Neural cell (in vitro differentiated cells): Measurements from ENCODE around the gene ZNF30. TPM values are rescaled to one million over a fixed set of nuclear protein-coding genes. Genes with fewer than 3 reads are reported as not detected.

ENCODE experiments used
- H2AFZ ChIP-seq: fragments of 200-600, 300-800 bp; sonication (generic), shearing (Covaris generic); 2 replicates; pipeline ENCODE4 v1.6.0; 2014; ENCODE audit warnings: low read depth, mild to moderate bottlenecking, antibody characterized with exemption, low read length, moderate library complexity
- H3F3A ChIP-seq: fragments of 200-600 bp; shearing (Covaris generic); 2 replicates; pipeline ENCODE4 v1.6.1; 2016; ENCODE audit warnings: mild to moderate bottlenecking, moderate library complexity, mixed read lengths, antibody characterized with exemption, low read length; ENCODE audit not compliant: insufficient read depth, poor library complexity, severe bottlenecking
- H3K27ac ChIP-seq: fragments of 200-600, 300-800 bp; sonication (generic), shearing (Covaris generic); 2 replicates; pipeline ENCODE4 v1.5.1; 2014; ENCODE audit warnings: mild to moderate bottlenecking, low read length, moderate library complexity
- H3K27me3 ChIP-seq: fragments of 300-800, 200-600 bp; sonication (generic), shearing (Covaris generic); 2 replicates; pipeline ENCODE4 v1.6.0; 2014; ENCODE audit warnings: mild to moderate bottlenecking, low read depth, low read length, moderate library complexity; ENCODE audit not compliant: insufficient read depth
- H3K36me3 ChIP-seq: fragments of 300-800, 200-600 bp; sonication (generic), shearing (Covaris generic); 2 replicates; pipeline ENCODE4 v1.5.1; 2014; ENCODE audit warnings: mild to moderate bottlenecking, antibody characterized with exemption, low read length, moderate library complexity; ENCODE audit not compliant: insufficient read depth
- H3K4me2 ChIP-seq: fragments of 300-800, 200-600 bp; sonication (generic), shearing (Covaris generic); 2 replicates; pipeline ENCODE4 v1.6.0; 2014; ENCODE audit warnings: mild to moderate bottlenecking, low read length
- H3K4me3 ChIP-seq: fragments of 300-800, 200-600 bp; sonication (generic), shearing (Covaris generic); 2 replicates; pipeline ENCODE4 v1.5.1; 2014; ENCODE audit warnings: mild to moderate bottlenecking, low read length, moderate library complexity
- H3K79me2 ChIP-seq: fragments of 200-600 bp; shearing (Covaris generic); replicated peaks from 2 replicates; pipeline ENCODE4 v1.6.0; 2014; ENCODE audit warnings: mild to moderate bottlenecking, low read length, moderate library complexity; ENCODE audit not compliant: insufficient read depth
- H3K9ac ChIP-seq: fragments of 300-800, 200-600 bp; sonication (generic), shearing (Covaris generic); 2 replicates; pipeline ENCODE4 v1.6.1; 2016; ENCODE audit warnings: mild to moderate bottlenecking, low read length, mixed read lengths
- H3K9me2 ChIP-seq: fragments of 200-600 bp; shearing (Covaris generic); 2 replicates; pipeline ENCODE4 v1.6.1; 2016; ENCODE audit warnings: mild to moderate bottlenecking, low read length, mixed read lengths; ENCODE audit not compliant: insufficient read depth
- H3K9me3 ChIP-seq: fragments of 200-600, 300-800 bp; sonication (generic), shearing (Covaris generic); 2 replicates; pipeline ENCODE4 v1.6.1; 2016; ENCODE audit warnings: mild to moderate bottlenecking, mixed run types, low read length, moderate library complexity, mixed read lengths
- H4K20me1 ChIP-seq: fragments of 200-600 bp; shearing (Covaris generic); 2 replicates; pipeline ENCODE4 v1.6.1; 2016; ENCODE audit warnings: mild to moderate bottlenecking, mixed run types; ENCODE audit not compliant: insufficient read depth
- EP300 ChIP-seq: fragments of 450-650 bp; conservative IDR thresholded peaks from 2 replicates; pipeline ENCODE4 v1.6.1; 2014; ENCODE audit warnings: antibody characterized with exemption, mild to moderate bottlenecking, moderate library complexity; ENCODE audit not compliant: poor library complexity, severe bottlenecking
- EZH2 ChIP-seq: fragments of 200-600, 300-800 bp; shearing (Covaris generic), sonication (generic); IDR thresholded peaks from 2 replicates; pipeline ENCODE4 v1.6.1; 2014; ENCODE audit warnings: antibody characterized with exemption, low read length, borderline replicate concordance, mild to moderate bottlenecking; ENCODE audit not compliant: insufficient read depth, poor library complexity, severe bottlenecking
- MXI1 ChIP-seq: fragments of 450-650 bp; conservative IDR thresholded peaks from 2 replicates; pipeline ENCODE4 v1.6.1; 2014; ENCODE audit warnings: antibody characterized with exemption, mild to moderate bottlenecking; ENCODE audit not compliant: poor library complexity, severe bottlenecking
- POLR2AphosphoS5 ChIP-seq: IDR thresholded peaks from 2 replicates; pipeline ENCODE4 v1.6.1; 2012
- RAD21 ChIP-seq: fragments of 450-650 bp; conservative IDR thresholded peaks from 2 replicates; pipeline ENCODE4 v1.6.1; 2014; ENCODE audit warnings: antibody characterized with exemption, mild to moderate bottlenecking, moderate library complexity
- REST ChIP-seq: IDR thresholded peaks from 2 replicates; pipeline ENCODE4 v1.6.1; 2012; ENCODE audit warnings: borderline replicate concordance
- SMC3 ChIP-seq: fragments of 450-650 bp; conservative IDR thresholded peaks from 2 replicates; pipeline ENCODE4 v1.6.1; 2014; ENCODE audit warnings: antibody characterized with exemption, mild to moderate bottlenecking, moderate library complexity; ENCODE audit not compliant: poor library complexity
- TAF1 ChIP-seq: IDR thresholded peaks from 2 replicates; pipeline ENCODE4 v1.6.1; 2012; ENCODE audit warnings: low read depth
- polyA plus RNA-seq: library from polyadenylated mRNA; depleted of rRNA; stranded (reverse); fragments of >200 nt; gene quantifications from 2 replicates; pipeline ENCODE4 v1.2.3, GENCODE V29; 2014
- TF ChIP-seq, protein P1 (sequence below): fragments of 450-650 bp; IDR thresholded peaks from 2 replicates; pipeline ENCODE4 v1.5.1; 2014; ENCODE audit warnings: antibody characterized with exemption, mild to moderate bottlenecking, moderate library complexity; ENCODE audit not compliant: poor library complexity, severe bottlenecking

Gene ZNF30
- polyA plus RNA-seq, 1 donor from 2014 or later, result 17.6 TPM

GRCh38 chr19:34988119-34988518 lies 61.4 kb downstream of the ZNF30 start:
- Histone ChIP-seq H3K27ac (no peak overlapping the region), H3K4me2 (no peak overlapping the region), H2AFZ (no peak overlapping the region), H3K9me2 (no peaks in the 10 kb centered on the region), H3K36me3 (no peaks in the 10 kb centered on the region), H3K79me2 (no peaks in the 10 kb centered on the region), H3K9me3 (no peaks in the 10 kb centered on the region), H3K9ac (no peak overlapping the region), H4K20me1 (no peaks in the 10 kb centered on the region), H3K4me3 (no peak overlapping the region), H3K27me3 (no peaks in the 10 kb centered on the region), H3F3A (no peaks in the 10 kb centered on the region)
- TF ChIP-seq REST (no peak), EZH2 (no peak), TAF1 (no peak), SMC3 (no peak), EP300 (no peak), MXI1 (no peak), POLR2AphosphoS5 (no peak), RAD21 (no peak)
- TF ChIP-seq, protein P1, sequence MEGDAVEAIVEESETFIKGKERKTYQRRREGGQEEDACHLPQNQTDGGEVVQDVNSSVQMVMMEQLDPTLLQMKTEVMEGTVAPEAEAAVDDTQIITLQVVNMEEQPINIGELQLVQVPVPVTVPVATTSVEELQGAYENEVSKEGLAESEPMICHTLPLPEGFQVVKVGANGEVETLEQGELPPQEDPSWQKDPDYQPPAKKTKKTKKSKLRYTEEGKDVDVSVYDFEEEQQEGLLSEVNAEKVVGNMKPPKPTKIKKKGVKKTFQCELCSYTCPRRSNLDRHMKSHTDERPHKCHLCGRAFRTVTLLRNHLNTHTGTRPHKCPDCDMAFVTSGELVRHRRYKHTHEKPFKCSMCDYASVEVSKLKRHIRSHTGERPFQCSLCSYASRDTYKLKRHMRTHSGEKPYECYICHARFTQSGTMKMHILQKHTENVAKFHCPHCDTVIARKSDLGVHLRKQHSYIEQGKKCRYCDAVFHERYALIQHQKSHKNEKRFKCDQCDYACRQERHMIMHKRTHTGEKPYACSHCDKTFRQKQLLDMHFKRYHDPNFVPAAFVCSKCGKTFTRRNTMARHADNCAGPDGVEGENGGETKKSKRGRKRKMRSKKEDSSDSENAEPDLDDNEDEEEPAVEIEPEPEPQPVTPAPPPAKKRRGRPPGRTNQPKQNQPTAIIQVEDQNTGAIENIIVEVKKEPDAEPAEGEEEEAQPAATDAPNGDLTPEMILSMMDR, result no peak

DNA sequence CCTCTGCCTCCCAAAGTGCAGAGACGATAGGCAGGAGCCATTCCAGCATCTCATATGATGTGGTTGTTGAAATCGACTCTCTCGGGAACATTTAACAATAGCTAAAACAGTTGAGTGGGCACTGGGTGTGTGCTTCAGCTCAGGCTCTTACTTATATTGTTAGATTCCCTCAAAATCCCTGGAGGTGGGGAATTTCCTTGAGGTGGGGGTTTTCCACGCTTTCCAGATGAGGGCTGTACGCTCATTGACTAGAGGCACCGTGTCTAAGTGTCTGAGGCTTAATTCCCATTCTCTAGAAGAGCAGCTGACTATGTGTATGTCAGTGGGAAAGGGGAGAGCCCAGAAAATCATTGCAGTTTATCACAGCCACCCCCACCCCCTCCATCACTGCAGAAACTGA lies 62.6 kb downstream of the ZNF30 start:
- no peak overlapping the region for H3K4me3 ChIP-seq
- H3K9me3 ChIP-seq, result no peaks in the 10 kb centered on the region
- no peaks in the 10 kb centered on the region for H3K36me3 ChIP-seq
- no peaks in the 10 kb centered on the region for H3K9me2 ChIP-seq
- no peaks in the 10 kb centered on the region for H3K79me2 ChIP-seq
- no peak overlapping the region for H3K4me2 ChIP-seq
- no peak overlapping the region for H3K27ac ChIP-seq
- H3F3A ChIP-seq, result no peaks in the 10 kb centered on the region
- no peaks in the 10 kb centered on the region for H3K27me3 ChIP-seq
- no peak overlapping the region for H3K9ac ChIP-seq
- TF ChIP-seq TAF1 (no peak), MXI1 (no peak), REST (no peak), EP300 (no peak), POLR2AphosphoS5 (no peak), RAD21 (no peak), EZH2 (no peak), SMC3 (no peak)
- TF ChIP-seq, protein P1, result no peak
- no peak overlapping the region for H2AFZ ChIP-seq
- H4K20me1 ChIP-seq, result no peaks in the 10 kb centered on the region
